ENCODE data around the gene SYNCRIP. TPM values are rescaled to one million over a fixed set of nuclear protein-coding genes. Genes with fewer than 3 reads are reported as not detected.

The SYNCRIP gene
- 119 and 122 TPM in 2 replicates for total RNA-seq

GRCh38 chr6:85642774-85643536 lies at the start of gene SYNCRIP:
SYNCRIP (minus strand) TSS chr6:85642886; CDS start chr6:85641439, 1,447 bp downstream.
- peak within 1 kb of the TSS; percentile 98 for H3K4me3 Mint-ChIP-seq
- peaks cover 46% of the 10 kb centered on the region for H3K4me1 Mint-ChIP-seq
- H3K9me3 Mint-ChIP-seq, result no peaks in the 10 kb centered on the region
- POLR2A ChIA-PET, result interaction anchor here (0.7 to 9.6 kb wide), 21 partner anchors 10 to 1784 kb away, joined by 3 to 845 read pairs (median 4); partner anchors contain the start of genes CEP162, NT5E and SNX14
- intact Hi-C loops (cut with micrococcal nuclease), result loop anchor here (1.0 to 10.0 kb wide), 5 partner anchors 35 to 1512 kb away; partner anchors contain the start of genes NT5E, SNX14 and ZNF292
- H3K36me3 Mint-ChIP-seq (ENCODE audit: low read depth), result peaks cover 47% of the 10 kb centered on the region
- TF ChIP-seq, protein P1, sequence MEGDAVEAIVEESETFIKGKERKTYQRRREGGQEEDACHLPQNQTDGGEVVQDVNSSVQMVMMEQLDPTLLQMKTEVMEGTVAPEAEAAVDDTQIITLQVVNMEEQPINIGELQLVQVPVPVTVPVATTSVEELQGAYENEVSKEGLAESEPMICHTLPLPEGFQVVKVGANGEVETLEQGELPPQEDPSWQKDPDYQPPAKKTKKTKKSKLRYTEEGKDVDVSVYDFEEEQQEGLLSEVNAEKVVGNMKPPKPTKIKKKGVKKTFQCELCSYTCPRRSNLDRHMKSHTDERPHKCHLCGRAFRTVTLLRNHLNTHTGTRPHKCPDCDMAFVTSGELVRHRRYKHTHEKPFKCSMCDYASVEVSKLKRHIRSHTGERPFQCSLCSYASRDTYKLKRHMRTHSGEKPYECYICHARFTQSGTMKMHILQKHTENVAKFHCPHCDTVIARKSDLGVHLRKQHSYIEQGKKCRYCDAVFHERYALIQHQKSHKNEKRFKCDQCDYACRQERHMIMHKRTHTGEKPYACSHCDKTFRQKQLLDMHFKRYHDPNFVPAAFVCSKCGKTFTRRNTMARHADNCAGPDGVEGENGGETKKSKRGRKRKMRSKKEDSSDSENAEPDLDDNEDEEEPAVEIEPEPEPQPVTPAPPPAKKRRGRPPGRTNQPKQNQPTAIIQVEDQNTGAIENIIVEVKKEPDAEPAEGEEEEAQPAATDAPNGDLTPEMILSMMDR (IDR thresholded peaks at IDR 0.05), result no peak
- peak within 1 kb of the TSS; percentile 99 for H3K27ac Mint-ChIP-seq
- H3K27me3 Mint-ChIP-seq, result no peaks in the 10 kb centered on the region
- DNase-seq (peak; percentile 98), ATAC-seq (ENCODE audit: low read depth) (peak; percentile 81)
- CTCF ChIA-PET, result interaction anchor here (2.0 to 4.9 kb wide), 2 partner anchors 27 to 35 kb away, joined by 8 to 32 read pairs; no protein-coding TSS in a partner anchor

GRCh38 chr6:85691478-85691877 lies 48.8 kb upstream of the SYNCRIP start:
- ChIA-PET CTCF (no interaction called here), POLR2A (no interaction called here)
- H3K27me3 Mint-ChIP-seq, result no peaks in the 10 kb centered on the region
- ATAC-seq (ENCODE audit: low read depth) (no peak), DNase-seq (no peak)
- H3K9me3 Mint-ChIP-seq, result no peaks in the 10 kb centered on the region
- intact Hi-C loops (cut with micrococcal nuclease), result no loop called here
- H3K36me3 Mint-ChIP-seq (ENCODE audit: low read depth), result no peaks in the 10 kb centered on the region
- no peak overlapping the region for H3K4me3 Mint-ChIP-seq
- H3K27ac Mint-ChIP-seq, result no peak overlapping the region
- TF ChIP-seq, protein P1 (IDR thresholded peaks at IDR 0.05), result no peak
- H3K4me1 Mint-ChIP-seq, result no peaks in the 10 kb centered on the region

DNA sequence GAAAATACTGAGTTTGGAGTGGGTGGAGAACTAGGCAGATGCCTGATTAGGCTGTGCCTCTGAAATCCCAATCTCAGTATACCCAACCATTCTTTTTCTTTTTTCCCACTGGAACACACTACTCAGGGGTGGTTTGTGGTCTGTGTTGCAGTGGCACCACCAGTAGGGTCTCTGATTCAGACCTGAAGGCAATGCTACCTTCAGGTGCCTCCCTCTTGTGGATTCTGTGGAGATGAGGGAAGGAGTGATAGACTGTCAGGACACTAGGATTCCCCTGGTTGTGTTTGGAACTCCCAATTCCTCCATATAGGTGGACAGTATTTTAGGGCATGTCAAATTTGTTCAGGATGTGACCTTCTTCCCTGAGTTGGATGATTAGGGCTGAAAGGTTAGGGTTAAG lies 47.4 kb upstream of the SYNCRIP start:
- CTCF ChIA-PET, result no interaction called here
- Mint-ChIP-seq H3K36me3 (ENCODE audit: low read depth) (no peaks in the 10 kb centered on the region), H3K27me3 (no peaks in the 10 kb centered on the region), H3K27ac (no peak overlapping the region), H3K9me3 (no peaks in the 10 kb centered on the region), H3K4me3 (no peak overlapping the region), H3K4me1 (no peaks in the 10 kb centered on the region)
- intact Hi-C loops (cut with micrococcal nuclease), result no loop called here
- DNase-seq, result no peak
- ATAC-seq (ENCODE audit: low read depth), result no peak
- POLR2A ChIA-PET, result interaction anchor here (1.3 kb wide), 1 partner anchor 11 kb away, joined by 3 read pairs; no protein-coding TSS in a partner anchor
- TF ChIP-seq, protein P1 (IDR thresholded peaks at IDR 0.05), result no peak

DNA sequence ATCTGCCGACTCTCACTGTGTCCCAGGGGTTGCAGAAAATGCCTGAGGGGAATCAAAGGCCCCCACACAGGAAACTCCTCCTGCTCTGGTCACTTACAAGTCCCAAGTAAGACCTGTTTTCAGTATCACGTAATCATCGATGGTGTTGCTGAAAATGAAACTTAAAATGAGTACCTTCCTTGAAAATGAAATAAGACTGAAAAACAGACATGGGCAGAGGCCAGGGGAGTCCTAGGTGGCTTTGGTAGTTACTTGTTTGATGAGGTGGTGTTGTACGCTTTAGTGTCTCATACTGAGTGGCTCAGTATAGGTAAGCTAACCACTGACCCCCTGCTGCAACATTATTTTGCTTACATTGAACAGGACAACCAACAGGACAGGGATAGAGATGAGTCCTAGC lies 43.0 kb upstream of the SYNCRIP start:
- TF ChIP-seq, protein P1 (IDR thresholded peaks at IDR 0.05), result no peak
- ChIA-PET POLR2A (no interaction called here), CTCF (no interaction called here)
- no peak for DNase-seq
- Mint-ChIP-seq H3K27ac (no peak overlapping the region), H3K4me1 (no peaks in the 10 kb centered on the region), H3K9me3 (no peaks in the 10 kb centered on the region), H3K36me3 (ENCODE audit: low read depth) (no peaks in the 10 kb centered on the region), H3K4me3 (no peak overlapping the region), H3K27me3 (no peaks in the 10 kb centered on the region)
- no peak for ATAC-seq (ENCODE audit: low read depth)
- intact Hi-C loops (cut with micrococcal nuclease), result no loop called here

- H3K27me3 Mint-ChIP-seq, result no peaks in the 10 kb centered on the region
- peaks cover 2% of the 10 kb centered on the region for H3K4me1 Mint-ChIP-seq
- ATAC-seq (ENCODE audit: low read depth), result no peak
- ChIA-PET POLR2A (no interaction called here), CTCF (no interaction called here)
- no peak overlapping the region for H3K27ac Mint-ChIP-seq
- TF ChIP-seq, protein P1 (IDR thresholded peaks at IDR 0.05), result no peak
- no peak overlapping the region for H3K4me3 Mint-ChIP-seq
- intact Hi-C loops (cut with micrococcal nuclease), result no loop called here
- no peak for DNase-seq
- no peaks in the 10 kb centered on the region for H3K36me3 Mint-ChIP-seq (ENCODE audit: low read depth)
- no peaks in the 10 kb centered on the region for H3K9me3 Mint-ChIP-seq
These were observed 42.1 kb upstream of the SYNCRIP start for GRCh38 chr6:85684809-85685171.

Data from activated B cell treated with CpG ODN at 0.5 μM for 24 hours (primary cell).